HG03460 (cell line): ENCODE data around the gene HTR1D.

ENCODE experiments used
- ATAC-seq: cut with Tn5 transposase; IDR thresholded peaks from one replicate; pipeline ENCODE4 v1.9.1; 2021; ENCODE audit not compliant: unreplicated experiment

Gene HTR1D

DNA sequence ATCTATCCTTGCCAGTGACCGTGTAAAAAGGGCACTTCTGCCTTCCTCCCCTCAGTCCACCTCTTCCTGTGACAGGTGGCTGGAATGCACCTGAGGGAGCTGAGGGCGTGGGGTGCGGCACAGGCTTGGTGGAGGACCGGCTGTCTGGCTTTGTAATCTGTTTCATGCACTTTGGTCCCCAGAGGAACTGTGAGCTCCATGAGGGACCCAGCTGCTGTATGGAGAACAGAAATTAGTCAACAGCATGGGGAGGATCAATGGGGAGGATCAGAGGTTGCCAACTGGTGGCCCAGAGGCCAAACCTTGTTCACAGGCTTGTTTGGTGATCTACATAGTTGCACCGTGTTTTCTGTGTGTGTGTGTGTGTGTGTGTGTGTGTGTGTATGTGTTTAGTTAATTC lies 29.7 kb downstream of the HTR1D start:
- no peak for ATAC-seq

DNA sequence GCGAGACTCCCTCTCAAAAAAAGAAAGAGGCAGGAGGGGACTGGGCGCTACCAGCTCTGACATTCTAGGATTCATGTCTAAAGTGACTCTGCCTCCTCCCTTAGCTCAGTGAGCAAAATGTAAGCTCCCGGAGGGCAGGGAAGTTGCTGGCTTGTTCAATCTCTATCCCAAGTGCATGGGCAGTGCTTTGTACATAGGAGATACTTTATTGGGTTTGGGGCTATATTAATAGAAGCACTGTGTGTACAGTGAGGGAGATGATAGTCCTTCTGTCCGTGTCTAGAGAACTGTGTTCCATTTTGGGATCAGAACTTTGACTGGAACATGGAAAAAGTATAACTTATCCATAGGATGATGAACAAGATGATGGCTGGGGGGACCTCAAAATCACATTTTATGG lies 31.9 kb downstream of the HTR1D start:
- ATAC-seq: no peak

DNA sequence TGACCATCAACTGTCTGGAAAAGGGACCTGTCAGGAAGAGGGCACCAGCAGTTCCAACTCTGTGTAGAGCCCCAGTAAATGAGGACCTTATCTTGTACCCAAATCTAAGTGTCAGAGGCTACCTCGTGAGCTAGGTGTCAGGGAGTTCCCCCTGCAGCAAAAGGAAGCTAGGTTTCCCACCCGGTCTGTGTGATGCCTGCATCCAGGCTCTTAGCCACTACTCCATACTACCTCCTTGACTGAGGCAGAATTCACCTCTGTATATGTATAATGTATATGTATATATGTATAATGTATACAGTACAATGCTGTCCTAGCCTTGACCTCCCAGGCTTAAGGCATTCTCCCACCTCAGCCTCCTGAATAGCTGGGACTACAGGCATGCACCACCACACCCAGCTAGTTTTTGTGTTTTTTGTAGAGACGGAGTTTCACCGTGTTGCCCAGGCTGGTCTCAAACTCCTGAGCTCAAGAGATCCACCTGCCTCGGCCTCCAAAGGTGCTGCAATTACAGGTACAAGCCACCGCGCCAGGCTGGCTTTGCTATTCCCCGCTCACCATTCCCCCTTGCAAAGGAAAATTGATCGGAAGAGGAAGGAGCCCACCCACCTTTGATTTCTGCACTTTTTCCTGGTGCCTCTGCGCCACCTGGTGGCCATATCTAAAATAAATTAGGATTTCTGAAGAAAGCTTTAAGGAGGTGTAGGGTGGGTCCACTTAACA lies 32.9 kb downstream of the HTR1D start:
- ATAC-seq: no peak

DNA sequence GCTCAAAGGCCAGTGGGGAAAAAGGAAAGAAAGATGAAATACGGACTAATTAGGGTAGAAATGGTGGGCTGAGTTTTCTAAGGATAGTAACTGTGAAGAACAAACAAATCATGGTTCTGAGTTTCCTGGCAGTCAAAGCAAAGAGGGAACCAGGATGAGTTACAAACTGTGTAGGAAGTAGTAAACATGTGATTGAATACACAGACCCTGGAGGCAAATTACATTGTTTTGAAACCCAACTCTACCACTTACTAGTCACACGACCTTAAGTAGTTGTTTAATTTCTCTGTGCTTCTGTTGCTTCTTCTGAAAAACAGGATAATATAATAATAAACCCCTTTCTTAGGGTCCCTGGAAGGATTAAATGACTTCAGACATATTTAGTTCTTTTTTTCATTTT lies 37.4 kb downstream of the HTR1D start:
- ATAC-seq: no peak

DNA sequence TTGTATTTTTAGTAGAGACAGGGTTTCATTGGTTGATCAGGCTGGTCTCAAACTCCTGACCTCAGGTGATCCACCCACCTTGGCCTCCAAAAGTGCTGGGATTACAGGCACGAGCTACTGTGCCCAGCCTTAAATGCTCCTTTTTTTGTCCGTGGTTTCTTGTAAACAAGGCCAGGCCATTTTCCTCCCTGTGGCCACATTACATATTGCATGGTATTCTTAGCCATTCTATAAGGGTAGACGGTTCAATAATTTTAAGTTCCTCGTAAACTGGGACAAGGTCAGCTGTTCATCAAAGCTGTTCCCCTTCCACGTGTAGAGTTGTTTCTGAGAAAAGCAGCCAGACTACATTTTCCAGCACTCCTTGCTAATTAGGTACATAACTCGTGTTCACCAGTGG lies 38.4 kb downstream of the HTR1D start:
- ATAC-seq: no peak

DNA sequence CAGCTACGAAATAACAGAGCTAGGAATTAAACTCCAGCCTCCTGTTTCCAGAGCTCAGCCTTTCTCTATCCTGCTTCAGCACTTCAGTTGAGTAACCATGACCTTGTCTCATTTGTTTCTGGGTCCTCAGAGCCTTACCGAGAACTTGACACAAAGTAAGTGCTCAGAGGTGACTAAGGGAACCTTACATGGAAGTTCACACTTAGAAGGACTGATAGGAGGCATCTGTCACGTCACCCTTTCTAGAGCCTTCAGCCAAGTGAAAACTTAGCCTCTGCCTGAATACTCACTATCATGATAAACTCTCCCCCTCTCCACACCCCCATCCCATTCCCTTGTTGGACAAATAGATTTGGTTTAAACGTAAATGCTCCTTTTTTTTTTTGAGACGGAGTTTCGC lies 38.9 kb downstream of the HTR1D start:
- ATAC-seq: no peak

DNA sequence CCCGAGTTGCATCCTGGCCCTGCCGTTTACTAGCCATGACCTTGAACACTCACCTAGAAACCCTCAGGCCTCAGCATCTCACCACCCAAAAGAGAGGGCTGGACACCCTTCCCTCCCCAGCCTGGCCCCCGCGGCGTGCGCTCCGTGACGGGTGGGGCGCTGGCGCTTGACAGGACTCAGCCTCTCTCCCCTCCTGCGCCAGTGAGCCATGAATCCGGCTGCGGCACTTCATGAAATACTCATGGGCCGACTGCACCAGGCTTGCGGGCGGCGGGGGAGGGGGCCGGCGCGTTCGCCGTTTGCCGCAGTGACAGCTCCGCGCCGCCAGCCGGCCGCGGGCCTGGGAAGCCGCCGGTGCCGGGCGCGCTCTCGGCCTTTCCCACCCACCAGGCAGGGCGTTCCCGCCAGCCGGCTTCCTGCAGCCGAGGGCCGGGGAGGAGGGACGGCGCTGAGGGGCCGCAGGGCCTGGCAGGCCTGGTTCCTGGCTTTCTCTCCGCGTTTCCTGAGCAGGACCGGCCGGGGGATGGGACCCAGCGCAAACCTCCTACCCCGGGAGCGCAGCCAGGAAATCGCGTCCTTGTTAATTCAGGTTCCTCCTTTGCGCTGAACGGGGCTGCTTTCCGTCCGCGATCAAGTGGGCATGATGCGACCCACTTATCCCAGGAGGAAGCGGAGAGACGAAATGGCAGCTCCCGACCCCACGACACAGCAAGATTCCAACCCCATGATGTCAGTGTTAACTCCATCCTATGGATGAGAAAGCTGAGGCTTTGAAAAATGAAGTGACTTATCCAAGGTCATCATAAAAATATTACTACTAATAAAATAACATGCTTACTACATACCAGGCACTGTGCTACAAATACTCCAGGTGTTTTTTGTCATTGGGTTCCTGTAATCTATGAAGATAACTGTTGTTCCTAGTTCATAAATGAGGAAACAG lies 39.6 kb downstream of the HTR1D start:
- ATAC-seq: peak; percentile 84

DNA sequence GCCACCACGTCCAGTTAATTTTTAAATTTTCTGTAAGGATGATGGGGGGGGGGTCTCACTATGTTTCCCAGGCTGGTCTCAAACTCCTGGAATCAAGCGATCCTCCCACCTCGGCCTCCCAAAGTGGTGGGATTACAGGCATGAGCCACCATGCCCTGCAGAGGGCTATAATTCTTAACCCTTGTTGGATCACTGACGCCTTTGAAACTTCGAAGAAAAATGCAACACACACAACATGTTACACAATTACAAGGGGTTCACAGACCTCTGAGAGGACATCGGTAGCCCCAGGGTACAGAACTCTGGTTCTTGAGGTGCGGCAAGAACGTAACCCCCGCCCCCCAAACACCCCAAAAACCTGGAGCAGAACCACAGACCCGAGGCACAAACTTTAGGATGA lies 40.3 kb downstream of the HTR1D start:
- no peak for ATAC-seq

DNA sequence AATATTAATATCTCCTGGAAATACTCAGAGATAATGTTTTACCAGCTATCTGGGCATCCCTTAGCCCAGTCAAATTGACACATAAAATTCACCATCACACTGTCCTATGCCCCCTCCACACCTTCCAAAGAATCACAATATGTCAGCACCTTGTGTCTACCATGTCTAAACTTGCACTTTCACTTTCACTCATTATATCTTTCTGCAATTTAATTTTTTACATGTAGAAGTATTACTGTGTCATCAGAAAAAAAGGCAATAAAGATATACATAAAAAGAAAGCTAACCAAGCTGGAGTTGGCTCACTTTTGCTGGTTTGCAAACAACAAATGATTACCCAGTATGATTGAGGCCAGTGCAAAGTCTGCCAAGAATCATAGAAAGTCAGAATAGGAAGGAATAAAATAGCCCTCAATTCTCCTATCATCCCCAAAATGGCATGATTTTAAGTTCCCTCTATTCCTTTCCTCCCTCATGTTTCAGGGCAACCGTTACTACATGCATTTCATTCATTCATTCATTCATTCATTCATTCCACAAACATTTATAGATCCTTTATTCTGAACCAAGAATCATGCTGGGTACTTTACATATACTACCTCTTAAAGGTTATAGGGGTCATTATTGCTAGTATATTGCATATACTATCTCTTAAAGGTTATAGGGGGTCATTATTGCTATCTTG lies 42.7 kb downstream of the HTR1D start:
- no peak for ATAC-seq

DNA sequence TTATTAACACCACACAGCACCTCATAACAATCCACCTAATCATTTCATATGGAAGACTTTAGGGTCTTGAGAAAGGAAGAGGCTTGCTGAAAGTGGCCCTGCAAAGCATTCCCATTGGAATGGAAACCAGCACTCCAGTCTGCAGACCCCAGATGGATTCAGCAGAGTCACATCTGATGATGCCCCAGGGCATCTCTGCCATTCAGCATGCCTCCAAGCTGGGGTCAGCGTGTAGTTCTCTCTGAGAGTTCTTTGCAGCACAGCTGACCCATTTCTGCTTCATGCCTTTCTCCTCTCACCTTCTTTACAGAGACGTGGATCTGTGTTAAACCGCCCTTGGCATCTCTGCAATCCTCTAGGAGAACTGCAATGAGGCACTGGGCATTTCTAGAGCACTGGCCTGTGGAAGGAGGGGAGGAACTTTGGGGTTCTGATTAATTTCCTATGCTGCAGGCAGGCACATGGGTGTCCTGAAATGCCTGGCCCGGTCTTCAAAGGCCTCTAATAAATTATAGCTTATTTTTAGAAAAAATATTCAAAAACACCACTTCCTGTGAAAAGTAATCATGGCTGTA lies 46.0 kb downstream of the HTR1D start:
- no peak for ATAC-seq

DNA sequence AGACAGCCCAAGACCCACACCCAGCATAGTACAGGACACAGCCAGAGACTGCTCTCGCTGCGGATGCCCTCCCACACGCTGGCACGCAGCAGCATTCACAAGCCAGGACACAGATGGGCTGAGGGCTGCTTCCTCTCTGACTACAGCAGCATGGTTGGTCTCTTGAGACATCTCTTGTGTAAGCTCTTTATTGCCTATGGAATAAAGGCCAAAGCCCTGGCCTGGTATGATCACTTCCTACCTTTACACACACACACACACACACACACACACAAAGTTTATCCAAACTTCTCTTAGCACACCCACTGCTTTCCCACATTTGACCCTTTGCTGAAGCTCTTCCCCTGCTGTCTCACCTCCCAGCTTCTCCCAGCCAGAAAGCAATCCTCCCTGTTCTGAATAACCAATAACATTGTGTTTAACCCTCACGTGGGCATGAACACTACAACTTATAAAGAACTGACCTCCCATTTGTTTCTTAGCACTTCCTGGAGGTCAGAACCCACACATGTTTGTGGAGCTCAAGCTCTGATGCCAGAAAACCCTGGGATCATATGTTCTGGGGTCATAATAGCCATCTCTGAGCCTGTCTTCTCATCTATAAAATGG lies 47.5 kb downstream of the HTR1D start:
- ATAC-seq: no peak

DNA sequence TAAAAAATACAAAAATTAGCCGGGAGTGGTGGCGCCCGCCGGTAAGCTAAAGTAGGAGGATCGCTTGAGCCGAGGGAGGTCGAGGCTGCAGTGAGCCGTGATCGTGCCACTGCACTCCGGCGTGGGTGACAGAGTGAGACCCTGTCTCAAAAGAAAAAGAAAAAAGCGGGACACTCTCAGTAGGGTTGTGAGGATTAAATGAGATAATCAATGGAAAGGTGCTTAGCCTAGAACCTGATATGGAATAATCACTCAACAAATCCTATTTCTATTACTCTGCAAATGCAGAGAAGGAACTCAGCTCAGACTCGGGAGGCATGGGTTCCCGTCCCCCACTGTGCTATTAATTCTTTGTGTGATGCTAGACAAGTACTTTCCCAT lies 48.1 kb downstream of the HTR1D start:
- no peak for ATAC-seq

DNA sequence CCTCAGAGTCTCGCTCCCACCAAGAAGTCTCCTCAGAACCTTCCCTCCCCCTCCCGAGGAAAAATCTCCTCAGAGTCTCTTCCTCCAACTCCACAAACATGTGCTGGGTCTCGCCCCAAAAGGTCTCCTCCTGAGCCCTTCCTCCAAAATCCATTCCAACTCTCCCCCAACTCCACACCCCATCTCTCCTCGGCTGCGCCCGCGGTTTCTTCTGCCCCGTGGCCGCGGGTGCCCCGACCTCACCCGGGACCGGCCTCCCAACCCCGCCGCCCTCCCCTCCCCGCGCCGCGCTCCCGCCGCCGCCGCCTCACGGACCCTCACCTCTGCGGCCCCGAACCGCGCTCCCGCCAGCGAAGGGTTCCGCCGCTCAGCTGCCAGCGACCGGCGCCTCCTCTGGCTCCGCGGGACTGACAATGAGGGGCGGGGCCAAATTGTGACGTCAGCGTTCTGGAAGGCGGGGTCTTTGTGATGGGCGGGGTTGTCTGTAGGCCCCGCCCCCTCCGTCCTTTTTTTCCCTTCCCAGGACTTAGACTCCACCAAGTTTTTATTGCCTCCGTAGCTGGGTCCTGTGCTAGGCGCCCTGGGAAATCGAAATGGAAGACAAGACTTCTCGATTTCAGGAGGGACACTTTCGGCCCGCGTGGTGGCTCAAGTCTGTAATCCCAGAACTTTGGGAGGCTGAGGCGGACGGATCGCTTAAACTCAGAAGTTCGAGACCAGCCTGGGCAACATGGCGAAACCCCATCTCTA lies 48.7 kb downstream of the HTR1D start, which contains the start of gene LUZP1:
Gene LUZP1, minus strand, starts transcription at position 412 of the 750 bp plus-strand sequence.
- peak; percentile 64 for ATAC-seq

DNA sequence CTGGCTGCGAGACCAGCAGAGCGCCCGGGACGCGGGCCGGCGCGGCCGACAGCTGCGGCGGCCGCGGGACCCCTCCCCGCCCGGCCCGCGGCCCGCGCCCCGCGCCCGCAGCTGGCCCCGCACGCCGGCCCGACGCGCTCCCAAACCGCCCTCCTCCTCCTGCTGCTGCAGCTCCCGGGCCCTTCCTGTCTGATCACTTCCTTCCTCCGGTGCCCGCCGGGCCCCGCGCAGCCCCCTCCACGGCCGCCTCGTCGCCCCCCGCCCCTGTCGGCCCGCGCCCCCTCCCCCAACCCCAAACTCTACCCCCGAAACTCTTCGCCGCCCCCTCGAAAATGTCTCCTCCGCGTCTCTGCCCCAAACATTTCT lies 49.2 kb downstream of the HTR1D start:
- no peak for ATAC-seq

DNA sequence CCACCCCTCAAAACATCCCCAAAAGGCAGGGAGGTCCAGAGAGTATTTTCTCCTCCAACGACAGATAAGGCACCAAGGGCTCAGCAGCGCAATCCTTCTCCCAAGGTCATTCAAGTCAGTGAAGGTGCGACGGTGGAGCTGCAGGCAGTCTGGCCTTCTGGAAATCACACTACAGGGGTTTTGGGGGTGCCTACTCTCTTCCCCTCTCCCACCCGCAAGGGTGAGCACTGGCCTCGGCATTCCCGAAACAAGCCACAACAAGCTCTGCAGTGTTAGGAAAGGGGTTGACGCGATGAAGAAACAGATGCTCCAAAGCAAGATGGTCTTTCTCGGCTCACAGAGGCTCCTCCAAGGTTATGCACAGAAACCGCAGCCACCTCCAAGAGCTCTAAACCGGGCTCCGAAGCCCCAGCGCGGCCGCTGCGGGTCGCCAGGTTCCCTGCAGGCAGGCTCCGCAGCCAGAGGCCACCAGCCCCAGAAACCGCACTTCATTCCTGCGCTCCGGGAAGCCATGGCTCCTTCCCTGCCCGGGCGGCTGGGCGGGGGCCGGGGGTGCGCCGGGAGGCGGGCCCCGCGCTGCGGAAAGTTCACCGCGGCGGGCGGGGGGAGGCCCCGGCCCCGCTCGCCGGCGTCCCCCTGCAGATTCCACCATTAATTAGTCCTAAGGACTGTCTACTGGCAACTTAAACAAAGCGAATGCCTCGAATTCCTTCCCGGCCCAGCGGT lies 49.8 kb downstream of the HTR1D start:
- ATAC-seq: no peak

DNA sequence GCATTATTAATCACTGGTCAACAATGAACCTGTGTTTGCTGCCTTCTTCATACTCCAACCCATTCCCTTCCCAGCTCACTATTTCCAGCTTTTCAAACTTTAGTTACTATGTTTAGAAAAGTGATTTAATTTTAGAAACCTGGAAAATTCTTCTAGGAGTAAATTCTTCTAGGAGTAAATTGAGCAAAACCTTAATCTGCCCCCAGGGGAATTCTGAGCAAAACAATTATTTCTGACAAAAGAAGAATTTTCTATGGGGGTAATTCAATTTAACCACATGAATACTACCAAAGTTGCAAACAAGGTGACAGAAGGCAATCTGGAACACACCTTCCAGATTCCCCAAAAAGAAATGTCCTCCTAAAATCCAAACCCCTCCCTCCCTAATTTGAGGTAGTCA lies 50.4 kb downstream of the HTR1D start:
- ATAC-seq: no peak

DNA sequence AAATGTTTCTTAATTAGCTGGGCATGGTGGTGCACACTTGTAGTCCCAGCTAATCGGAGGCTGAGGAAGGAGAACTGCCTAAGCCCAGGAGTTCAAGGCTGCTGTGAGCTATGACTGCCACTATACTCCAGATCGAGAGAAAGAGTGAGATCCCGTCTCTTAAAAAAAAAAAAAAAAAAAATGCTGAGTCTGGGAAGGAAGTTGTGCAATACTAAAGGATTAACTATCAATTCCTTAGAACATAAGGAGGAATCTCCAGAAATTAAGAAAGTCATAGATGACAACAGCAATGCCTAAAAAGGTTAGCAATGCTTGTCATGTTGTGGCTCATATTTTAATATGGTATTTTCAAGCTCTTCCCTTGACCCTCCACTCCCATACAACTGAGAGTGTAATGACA lies 53.9 kb downstream of the HTR1D start:
- ATAC-seq: no peak

DNA sequence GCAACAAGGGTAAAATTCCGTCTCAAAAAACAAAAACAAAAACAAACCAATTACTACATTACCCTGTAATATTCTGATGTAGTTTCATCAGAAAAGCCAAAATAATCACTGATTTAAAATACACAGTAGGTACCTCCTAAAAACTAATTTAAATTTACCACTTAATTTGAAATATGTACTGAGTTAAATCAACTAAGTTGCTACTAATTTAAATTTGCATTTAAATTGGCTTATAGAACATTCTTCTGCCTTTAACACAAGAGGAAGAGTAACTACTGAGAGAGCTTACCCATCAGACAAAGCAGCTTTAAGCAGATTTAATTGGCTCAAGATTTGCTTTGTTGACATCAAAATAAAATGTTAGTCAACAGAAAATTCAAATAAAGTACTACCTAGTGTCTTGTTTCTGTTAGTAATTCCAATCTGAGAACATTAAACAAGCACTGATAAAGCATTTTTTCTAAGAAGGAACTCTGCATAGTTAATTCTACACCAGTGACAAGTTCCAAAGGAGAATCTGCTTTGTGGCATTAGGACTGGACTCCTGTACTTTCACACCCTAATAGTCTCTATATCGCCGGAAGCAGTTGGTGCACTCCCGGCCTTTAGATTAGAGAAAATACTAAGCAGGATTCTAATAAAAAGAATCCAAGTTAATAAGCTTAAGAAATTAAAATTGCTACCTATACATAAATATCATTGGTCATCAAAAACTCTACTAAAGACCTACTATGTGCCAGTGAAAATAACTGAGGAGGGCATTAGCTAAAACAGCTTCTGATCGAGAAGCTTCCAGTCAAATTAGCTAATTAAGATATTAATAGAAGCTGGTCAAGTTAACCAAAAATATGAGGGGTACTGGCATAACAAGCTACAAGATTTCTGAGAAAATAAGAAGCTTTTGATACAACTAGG lies 57.1 kb downstream of the HTR1D start:
- ATAC-seq: no peak

DNA sequence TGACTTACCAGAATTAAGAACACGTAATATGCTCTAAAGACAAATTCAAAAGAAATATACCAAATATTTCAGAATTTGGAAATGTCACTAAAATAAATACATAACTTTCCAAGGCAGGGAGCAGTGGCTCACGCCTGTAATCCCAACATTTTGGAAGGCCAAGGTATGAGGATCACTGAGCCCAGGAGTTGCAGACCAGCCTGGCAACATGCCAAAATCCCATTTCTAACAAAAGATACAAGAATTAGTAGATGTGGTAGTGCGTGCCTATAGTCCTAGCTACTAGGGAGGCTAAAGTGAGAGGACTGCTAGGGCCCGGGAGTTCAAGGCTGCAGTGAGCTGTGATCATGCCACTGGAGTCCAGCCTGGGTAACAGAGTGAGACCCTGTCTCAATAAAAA lies 60.4 kb downstream of the HTR1D start:
- no peak for ATAC-seq
